KOPT-K1 (cell line): ENCODE results near the gene GRIK4.

Experiments used
- H3K27ac ChIP-seq: fragments of 200-600 bp; sonication (generic); 2 replicates; pipeline ENCODE4 v1.5.1; 2016; ENCODE audit warnings: antibody characterized with exemption, mild to moderate bottlenecking, low read depth, low read length; ENCODE audit not compliant: poor library complexity, severe bottlenecking
- H3K36me3 ChIP-seq: fragments of 200-600 bp; sonication (generic); 2 replicates; pipeline ENCODE4 v1.5.1; 2017; ENCODE audit warnings: antibody characterized with exemption, mild to moderate bottlenecking, low read length, moderate library complexity; ENCODE audit not compliant: insufficient read depth
- H3K9me3 ChIP-seq: fragments of 200-600 bp; sonication (generic); 2 replicates; pipeline ENCODE4 v1.5.1; 2017; ENCODE audit warnings: antibody characterized with exemption, low read length, mild to moderate bottlenecking; ENCODE audit not compliant: insufficient read depth, poor library complexity, severe bottlenecking

Gene GRIK4

GRCh38 chr11:120899720-120900119 is 388.2 kb downstream of the GRIK4 start:
- H3K36me3 ChIP-seq = no peaks in the 10 kb centered on the region
- H3K9me3 ChIP-seq = no peaks in the 10 kb centered on the region
- no peak overlapping the region for H3K27ac ChIP-seq

GRCh38 chr11:120900643-120901042 is 389.1 kb downstream of the GRIK4 start:
- Histone ChIP-seq H3K9me3 (no peaks in the 10 kb centered on the region), H3K36me3 (no peaks in the 10 kb centered on the region)

DNA sequence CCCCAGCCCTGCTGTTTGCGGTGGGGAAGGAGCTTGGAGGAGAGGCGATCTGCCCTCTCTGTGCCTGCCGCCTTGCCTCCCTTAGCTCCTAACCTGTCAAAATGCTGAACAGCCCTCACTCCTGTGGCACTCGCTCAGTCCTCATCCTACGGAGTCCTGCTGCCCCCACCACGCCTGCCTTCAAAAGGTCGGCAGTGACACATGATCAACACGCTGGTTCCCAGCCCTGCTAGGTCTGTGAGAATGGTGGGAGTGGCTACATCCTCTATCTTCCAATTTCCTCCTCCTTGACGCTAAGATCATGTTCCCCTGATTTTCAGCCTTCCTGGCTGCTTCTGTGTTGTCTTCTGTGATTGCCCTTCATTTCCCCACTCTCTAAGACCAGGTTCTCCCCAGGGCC is 392.1 kb downstream of the GRIK4 start:
- Histone ChIP-seq H3K27ac (no peak overlapping the region), H3K36me3 (no peaks in the 10 kb centered on the region), H3K9me3 (no peaks in the 10 kb centered on the region)

More at GRCh38 chr11:120900643-120901042, 389.1 kb downstream of the GRIK4 start:
- H3K27ac ChIP-seq = no peak overlapping the region

DNA sequence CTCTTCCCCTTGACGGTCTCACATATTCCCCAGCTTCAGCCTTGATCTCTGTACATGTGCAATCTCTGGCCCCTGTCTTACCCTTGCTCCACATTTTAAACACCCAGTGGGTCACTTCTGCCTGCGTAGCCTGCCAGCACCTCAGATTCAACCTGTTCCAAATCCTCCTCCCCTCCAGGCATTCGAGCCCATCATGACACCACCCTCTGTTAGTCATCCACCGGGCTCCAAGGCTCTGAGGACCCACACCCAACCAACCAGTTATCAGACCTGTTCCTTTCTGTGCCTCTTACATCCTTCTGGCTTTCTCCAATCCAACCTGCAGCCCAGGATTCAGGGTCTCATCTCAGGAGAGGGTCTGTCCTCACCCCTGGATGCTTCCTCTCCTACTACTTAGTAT is 392.6 kb downstream of the GRIK4 start:
- H3K27ac ChIP-seq = no peak overlapping the region
- H3K9me3 ChIP-seq = no peaks in the 10 kb centered on the region
- H3K36me3 ChIP-seq = no peaks in the 10 kb centered on the region

GRCh38 chr11:120906766-120907165 is 395.2 kb downstream of the GRIK4 start:
- no peaks in the 10 kb centered on the region for H3K9me3 ChIP-seq
- no peaks in the 10 kb centered on the region for H3K36me3 ChIP-seq
- no peak overlapping the region for H3K27ac ChIP-seq

GRCh38 chr11:120907971-120908370 is 396.4 kb downstream of the GRIK4 start:
- H3K9me3 ChIP-seq = no peaks in the 10 kb centered on the region

DNA sequence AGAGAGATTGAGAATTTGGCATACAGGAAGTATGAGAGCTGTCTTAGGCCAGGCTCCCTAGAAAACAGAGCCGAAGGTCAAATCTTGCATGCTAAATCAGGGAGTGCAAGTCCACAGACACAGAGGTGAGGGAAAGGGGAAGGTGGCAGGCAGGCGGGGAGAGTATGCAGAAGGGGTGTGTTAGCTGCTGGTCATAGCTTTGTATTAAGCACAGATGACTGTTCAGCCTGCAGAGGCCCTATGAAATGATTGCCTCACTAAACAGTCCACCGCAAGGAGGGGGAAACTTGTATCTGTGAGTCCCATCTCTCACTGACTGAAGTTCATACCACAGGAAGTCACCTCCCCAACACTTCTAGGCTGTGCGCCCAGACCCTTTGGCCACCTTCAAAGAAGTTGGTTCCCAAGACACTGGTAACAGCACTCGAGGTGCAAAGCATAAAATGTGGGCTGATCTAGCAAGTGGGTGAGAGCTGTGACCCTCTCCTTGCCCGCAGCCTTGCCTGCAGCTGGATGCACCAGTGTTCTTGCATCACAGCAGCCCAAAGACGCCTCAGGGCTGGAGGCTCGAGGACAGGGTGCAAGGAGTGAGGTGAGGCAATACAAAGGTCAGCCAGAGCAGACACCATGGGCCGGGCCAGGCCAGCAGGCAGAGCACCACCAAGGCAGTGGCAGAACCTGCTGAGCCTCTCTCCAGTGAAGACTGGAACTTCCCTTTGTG is 397.1 kb downstream of the GRIK4 start:
- Histone ChIP-seq H3K9me3 (no peaks in the 10 kb centered on the region), H3K27ac (no peak overlapping the region)

More at GRCh38 chr11:120907971-120908370, 396.4 kb downstream of the GRIK4 start:
- H3K36me3 ChIP-seq = no peaks in the 10 kb centered on the region
- H3K27ac ChIP-seq = no peak overlapping the region

DNA sequence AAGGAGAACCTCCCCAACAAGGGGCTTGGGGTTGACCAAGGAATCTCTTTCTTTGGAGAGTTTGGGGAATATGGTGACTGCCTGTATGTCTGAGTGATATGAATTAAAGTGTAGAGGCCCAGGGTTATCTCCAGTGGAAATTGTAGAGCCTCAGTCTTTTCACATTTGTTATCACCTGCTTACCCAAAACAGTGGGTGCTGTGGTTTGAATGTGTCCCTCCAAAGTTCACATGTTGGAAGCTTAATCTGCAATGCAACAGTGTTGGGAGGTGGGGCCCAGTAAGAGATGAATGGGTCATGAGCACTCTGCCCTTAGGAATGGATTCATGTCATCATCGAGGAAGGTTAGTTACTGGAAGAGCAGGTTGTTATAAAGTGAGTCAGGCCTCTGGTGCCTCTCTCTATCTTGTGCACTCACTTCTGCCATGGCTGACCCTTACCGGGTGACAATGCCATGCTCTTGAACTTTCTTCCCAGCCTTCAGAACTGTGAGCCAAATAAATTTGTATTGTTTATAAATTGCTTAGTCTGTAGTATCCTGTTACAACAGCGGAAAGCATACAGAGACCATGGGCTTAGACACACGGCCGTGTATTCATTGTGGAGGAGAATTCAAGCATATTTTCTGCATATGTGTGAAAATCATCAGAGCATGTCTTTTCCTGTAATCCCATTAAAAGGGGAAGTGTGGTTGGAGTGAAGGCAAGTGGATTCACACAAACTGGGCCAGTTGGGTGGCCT is 398.3 kb downstream of the GRIK4 start:
- H3K9me3 ChIP-seq = no peaks in the 10 kb centered on the region
- no peak overlapping the region for H3K27ac ChIP-seq
- H3K36me3 ChIP-seq = no peaks in the 10 kb centered on the region

More for the DNA sequence above, 397.1 kb downstream of the GRIK4 start:
- H3K36me3 ChIP-seq = no peaks in the 10 kb centered on the region

GRCh38 chr11:120911943-120912342 is 400.4 kb downstream of the GRIK4 start:
- H3K27ac ChIP-seq = no peak overlapping the region
- H3K36me3 ChIP-seq = no peaks in the 10 kb centered on the region
- H3K9me3 ChIP-seq = no peaks in the 10 kb centered on the region

- H3K36me3 ChIP-seq = no peaks in the 10 kb centered on the region
- H3K9me3 ChIP-seq = no peaks in the 10 kb centered on the region
Measured at GRCh38 chr11:120912504-120912903, 401.0 kb downstream of the GRIK4 start.

GRCh38 chr11:120912915-120913314 is 401.4 kb downstream of the GRIK4 start:
- Histone ChIP-seq H3K36me3 (no peaks in the 10 kb centered on the region), H3K9me3 (no peaks in the 10 kb centered on the region), H3K27ac (no peak overlapping the region)

More at GRCh38 chr11:120912504-120912903, 401.0 kb downstream of the GRIK4 start:
- H3K27ac ChIP-seq = no peak overlapping the region

- H3K36me3 ChIP-seq = no peaks in the 10 kb centered on the region
- no peaks in the 10 kb centered on the region for H3K9me3 ChIP-seq
- no peak overlapping the region for H3K27ac ChIP-seq
Measured at GRCh38 chr11:120914021-120914420, 402.5 kb downstream of the GRIK4 start.

GRCh38 chr11:120914601-120915000 is 403.1 kb downstream of the GRIK4 start:
- H3K9me3 ChIP-seq = no peaks in the 10 kb centered on the region
- H3K36me3 ChIP-seq = no peaks in the 10 kb centered on the region
- H3K27ac ChIP-seq = no peak overlapping the region

GRCh38 chr11:120917559-120918239 is 406.2 kb downstream of the GRIK4 start:
- no peaks in the 10 kb centered on the region for H3K9me3 ChIP-seq
- H3K36me3 ChIP-seq = no peaks in the 10 kb centered on the region
- H3K27ac ChIP-seq = no peak overlapping the region

- no peak overlapping the region for H3K27ac ChIP-seq
- H3K36me3 ChIP-seq = no peaks in the 10 kb centered on the region
- H3K9me3 ChIP-seq = no peaks in the 10 kb centered on the region
Measured at GRCh38 chr11:120918257-120918656, 406.7 kb downstream of the GRIK4 start.
